Chondrocyte (in vitro differentiated cells): Measurements from ENCODE around the gene MARVELD2. TPM values are rescaled to one million over a fixed set of nuclear protein-coding genes. Genes with fewer than 3 reads are reported as not detected.
"Not testable (repeated sequence)": the region's sequence is repeated elsewhere in the genome, so short reads cannot be mapped to it uniquely, and the experiment has no call there.

ENCODE experiments used
- DNase-seq: peaks from one replicate; pipeline ENCODE4 v3.0.0; 2021; ENCODE audit warnings: mixed read lengths, low spot score
- H3K27ac Mint-ChIP-seq: one replicate; pipeline ENCODE4 v1.8.0; 2021; ENCODE audit warnings: mild to moderate bottlenecking, moderate library complexity, mixed read lengths; ENCODE audit not compliant: unreplicated experiment
- H3K27me3 Mint-ChIP-seq: 2 replicates; pipeline ENCODE4 v1.8.0; 2021; ENCODE audit warnings: low read depth, mixed read lengths
- H3K36me3 Mint-ChIP-seq: 2 replicates; pipeline ENCODE4 v1.8.0; 2021; ENCODE audit warnings: low read depth, mixed read lengths
- H3K4me1 Mint-ChIP-seq: 2 replicates; pipeline ENCODE4 v1.8.0; 2021; ENCODE audit warnings: low read depth, mild to moderate bottlenecking, mixed read lengths
- H3K4me3 Mint-ChIP-seq: one replicate; pipeline ENCODE4 v1.8.0; 2021; ENCODE audit warnings: mild to moderate bottlenecking, moderate library complexity, mixed read lengths; ENCODE audit not compliant: unreplicated experiment
- H3K9me3 Mint-ChIP-seq: 2 replicates; pipeline ENCODE4 v1.8.0; 2021; ENCODE audit warnings: low read depth, mixed read lengths
- total RNA-seq: library from RNA; stranded (reverse); gene quantifications from 3 replicates; pipeline ENCODE4 v1.2.1, GENCODE V29; 2021
- TF ChIP-seq, protein P1 (sequence below): fragments of 200-600 bp; sonication (generic); IDR thresholded peaks from 2 replicates; pipeline ENCODE4 v1.5.0; 2021; ENCODE audit warnings: antibody characterized with exemption, mild to moderate bottlenecking, moderate library complexity

MARVELD2 gene
- total RNA-seq, 1 donor from 2014 or later: 2.0 TPM

DNA sequence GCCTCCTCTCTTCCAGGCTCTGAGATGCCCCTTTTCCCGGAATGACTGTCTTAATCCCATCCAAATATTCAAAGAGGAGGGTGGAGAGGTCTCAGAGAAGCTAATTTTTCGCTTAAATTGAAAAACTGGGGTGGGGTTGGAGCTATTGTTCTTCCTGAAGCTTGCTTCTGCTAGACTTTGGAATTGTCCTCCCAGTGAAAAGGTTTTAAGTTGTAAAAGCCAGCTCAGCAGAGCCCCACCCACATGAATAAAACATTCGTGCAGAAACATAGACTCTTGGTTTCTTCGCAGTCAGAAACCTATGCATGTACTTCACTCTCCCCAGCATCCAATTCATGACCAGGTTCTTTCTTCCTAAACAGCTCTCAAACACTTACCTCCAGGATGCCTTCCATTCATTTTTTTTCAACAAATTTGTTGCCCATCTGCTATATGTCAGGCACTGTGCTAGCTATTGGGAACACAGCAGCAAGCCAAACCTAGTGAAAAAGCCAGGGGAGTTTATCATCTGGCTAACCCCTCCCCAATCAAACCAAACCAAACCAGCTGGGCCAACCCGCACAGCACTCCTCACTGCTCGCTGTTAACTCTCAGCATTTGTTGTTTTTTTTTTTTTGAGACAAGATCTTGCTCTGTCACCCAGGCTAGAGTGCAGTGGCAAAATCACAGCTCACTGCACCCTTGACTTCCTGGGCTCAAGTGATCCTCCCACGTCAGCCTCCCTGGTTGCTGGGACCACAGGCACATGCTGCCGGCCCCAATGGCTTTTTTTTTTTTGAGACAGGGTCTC, 39.7 kb downstream of the MARVELD2 start:
- DNase-seq: no peak
- H3K36me3 Mint-ChIP-seq: no peaks in the 10 kb centered on the region
- H3K9me3 Mint-ChIP-seq: no peaks in the 10 kb centered on the region
- H3K27me3 Mint-ChIP-seq: no peaks in the 10 kb centered on the region
- no peak overlapping the region for H3K27ac Mint-ChIP-seq
- TF ChIP-seq, protein P1, sequence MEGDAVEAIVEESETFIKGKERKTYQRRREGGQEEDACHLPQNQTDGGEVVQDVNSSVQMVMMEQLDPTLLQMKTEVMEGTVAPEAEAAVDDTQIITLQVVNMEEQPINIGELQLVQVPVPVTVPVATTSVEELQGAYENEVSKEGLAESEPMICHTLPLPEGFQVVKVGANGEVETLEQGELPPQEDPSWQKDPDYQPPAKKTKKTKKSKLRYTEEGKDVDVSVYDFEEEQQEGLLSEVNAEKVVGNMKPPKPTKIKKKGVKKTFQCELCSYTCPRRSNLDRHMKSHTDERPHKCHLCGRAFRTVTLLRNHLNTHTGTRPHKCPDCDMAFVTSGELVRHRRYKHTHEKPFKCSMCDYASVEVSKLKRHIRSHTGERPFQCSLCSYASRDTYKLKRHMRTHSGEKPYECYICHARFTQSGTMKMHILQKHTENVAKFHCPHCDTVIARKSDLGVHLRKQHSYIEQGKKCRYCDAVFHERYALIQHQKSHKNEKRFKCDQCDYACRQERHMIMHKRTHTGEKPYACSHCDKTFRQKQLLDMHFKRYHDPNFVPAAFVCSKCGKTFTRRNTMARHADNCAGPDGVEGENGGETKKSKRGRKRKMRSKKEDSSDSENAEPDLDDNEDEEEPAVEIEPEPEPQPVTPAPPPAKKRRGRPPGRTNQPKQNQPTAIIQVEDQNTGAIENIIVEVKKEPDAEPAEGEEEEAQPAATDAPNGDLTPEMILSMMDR: no peak
- no peak overlapping the region for H3K4me3 Mint-ChIP-seq
- peaks cover 3% of the 10 kb centered on the region for H3K4me1 Mint-ChIP-seq

DNA sequence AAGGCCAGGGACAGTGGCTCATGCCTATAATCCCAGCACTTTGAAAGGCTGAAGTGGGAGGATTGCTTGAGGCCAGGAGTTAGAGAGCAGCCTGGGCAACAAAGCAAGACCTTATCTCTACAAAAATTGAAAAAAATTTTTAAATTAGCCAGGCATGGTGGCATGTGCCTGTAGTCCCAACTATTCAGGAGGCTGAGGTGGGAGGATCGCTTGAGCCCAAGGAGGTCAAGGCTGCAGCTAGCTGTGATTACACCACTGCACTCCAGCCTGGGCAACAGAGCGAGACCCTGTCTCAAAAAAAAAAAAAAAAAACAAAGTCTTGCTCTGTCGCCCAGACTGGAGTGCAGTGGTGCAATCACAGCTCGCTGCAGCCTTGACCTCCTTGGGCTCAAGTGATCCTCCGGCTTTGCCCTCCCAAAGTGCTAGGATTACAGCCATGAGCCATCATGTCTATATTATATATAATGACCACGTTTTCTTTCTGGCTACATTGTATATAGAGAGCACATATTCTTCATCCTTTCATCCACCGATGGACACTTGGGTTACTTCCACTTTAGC, 40.6 kb downstream of the MARVELD2 start:
- H3K36me3 Mint-ChIP-seq, H3K4me1 Mint-ChIP-seq, H3K4me3 Mint-ChIP-seq, H3K27me3 Mint-ChIP-seq, H3K27ac Mint-ChIP-seq, H3K9me3 Mint-ChIP-seq, DNase-seq: not testable (repeated sequence)

DNA sequence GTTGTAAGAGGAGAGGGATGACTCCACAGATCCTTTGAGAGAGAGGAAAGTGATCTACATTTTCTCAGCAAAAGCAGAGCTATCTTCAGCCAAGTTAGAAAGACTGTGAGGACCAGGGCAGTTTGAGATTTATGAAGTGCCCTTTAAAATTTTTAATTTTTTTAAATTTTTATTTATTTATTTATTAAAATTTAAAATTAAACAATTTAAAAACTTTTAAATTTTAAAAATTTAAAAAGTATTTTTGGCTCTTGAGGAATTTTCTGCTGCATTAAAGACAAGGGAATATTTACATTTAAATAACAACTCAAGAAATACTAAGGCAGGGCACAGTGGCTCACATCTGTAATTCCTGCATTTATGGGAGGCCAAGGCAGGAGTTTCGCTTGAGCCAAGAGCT, 47.3 kb downstream of the MARVELD2 start:
- Mint-ChIP-seq H3K36me3 (no peaks in the 10 kb centered on the region), H3K27me3 (no peaks in the 10 kb centered on the region), H3K4me3 (no peak overlapping the region), H3K27ac (no peak overlapping the region), H3K9me3 (no peaks in the 10 kb centered on the region), H3K4me1 (no peaks in the 10 kb centered on the region)
- DNase-seq: no peak
- TF ChIP-seq, protein P1: no peak

DNA sequence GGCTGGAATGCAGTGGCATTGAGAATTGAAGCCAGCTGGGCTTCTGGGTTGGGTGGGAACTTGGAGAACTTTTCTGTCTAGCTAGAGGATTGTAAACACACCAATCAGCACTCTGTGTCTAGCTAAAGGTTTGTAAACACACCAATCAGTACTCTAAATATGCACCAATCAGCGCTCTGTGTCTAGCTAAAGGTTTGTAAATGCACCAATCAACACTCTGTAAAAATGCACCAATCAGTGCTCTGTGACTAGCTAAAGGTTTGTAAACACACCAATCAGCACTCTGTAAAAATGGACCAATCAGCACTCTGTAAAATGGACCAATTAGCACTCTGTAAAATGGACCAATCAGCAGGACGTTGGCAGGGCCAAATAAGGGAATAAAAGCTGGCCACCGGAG, 51.5 kb downstream of the MARVELD2 start:
- H3K36me3 Mint-ChIP-seq, H3K4me1 Mint-ChIP-seq, H3K4me3 Mint-ChIP-seq, DNase-seq, H3K27me3 Mint-ChIP-seq, H3K9me3 Mint-ChIP-seq, H3K27ac Mint-ChIP-seq: not testable (repeated sequence)

DNA sequence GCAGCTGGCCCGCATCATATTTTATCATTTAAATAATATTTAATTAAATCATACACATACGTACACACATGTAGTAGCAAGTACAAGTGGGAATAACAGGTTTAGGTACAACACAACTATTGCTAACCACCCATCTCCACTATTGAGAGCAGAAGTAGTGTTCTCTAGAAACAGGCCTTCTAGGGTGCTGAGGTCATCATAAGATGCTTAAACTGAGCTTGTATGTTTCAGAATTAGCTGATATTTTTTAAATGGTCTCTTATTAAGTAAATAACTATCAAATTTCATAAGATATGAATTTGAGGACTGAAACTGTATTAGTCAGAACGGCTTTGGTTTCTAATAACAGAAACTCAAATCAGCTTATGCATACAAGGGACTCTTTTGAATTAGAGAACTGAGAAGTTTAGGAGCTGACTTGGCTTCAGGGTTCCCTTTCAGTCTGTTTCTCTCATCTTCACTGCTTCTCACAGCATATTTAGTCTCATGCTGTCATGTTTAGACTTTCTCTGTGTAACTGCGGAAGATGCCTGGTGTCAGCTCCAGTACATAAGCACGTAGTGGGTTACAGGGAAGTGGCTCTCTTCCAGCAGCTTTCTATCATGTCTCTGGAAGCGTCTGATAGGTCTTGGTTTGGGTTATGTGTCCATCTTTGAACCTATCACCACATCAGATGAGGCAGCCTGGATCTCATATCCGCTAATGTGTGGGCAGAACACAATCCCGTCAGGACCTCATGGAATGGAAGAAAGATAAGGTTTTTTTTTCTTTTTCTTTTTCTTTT, 52.7 kb downstream of the MARVELD2 start:
- H3K4me3 Mint-ChIP-seq: no peak overlapping the region
- no peaks in the 10 kb centered on the region for H3K27me3 Mint-ChIP-seq
- H3K27ac Mint-ChIP-seq: no peak overlapping the region
- no peaks in the 10 kb centered on the region for H3K36me3 Mint-ChIP-seq
- no peak for DNase-seq
- H3K4me1 Mint-ChIP-seq: no peaks in the 10 kb centered on the region
- no peaks in the 10 kb centered on the region for H3K9me3 Mint-ChIP-seq
- TF ChIP-seq, protein P1: no peak

DNA sequence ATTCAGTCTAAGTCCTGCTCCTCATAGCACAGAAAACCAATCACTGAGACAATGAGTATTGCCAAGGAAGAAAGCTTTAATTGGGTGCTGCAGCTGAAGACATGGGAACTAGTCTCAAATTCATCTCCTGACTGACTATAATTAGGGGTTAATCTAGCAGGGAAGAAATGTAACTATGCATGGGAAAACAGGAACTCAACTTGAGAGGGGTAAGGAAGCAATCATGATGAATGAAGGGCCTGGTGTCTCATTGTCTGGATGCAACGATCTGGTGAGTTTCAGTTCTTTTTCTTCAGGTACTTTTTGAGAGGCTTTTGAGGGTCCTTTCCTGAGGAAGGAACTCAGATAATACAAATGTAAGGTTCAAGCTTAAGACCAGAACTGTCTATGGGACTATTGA, 53.7 kb downstream of the MARVELD2 start:
- no peak for DNase-seq
- Mint-ChIP-seq H3K9me3 (no peaks in the 10 kb centered on the region), H3K27me3 (no peaks in the 10 kb centered on the region)

DNA sequence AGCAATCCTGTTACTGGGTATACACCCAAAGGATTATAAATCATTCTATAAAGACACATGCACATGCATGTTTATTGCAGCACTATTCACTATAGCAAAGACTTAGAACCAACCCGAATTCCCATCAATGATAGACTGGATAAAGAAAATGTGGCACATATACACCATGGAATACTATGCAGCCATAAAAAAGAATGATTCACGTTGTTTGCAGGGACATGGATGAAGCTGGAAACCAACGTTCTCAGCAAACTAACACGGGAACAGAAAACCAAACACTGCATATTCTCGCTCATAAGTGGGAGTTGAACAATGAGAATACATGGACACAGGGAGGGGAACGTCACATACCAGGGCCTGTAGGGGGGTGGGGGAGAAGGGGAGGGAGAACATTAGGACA, 56.6 kb downstream of the MARVELD2 start:
- not testable (repeated sequence) for H3K9me3 Mint-ChIP-seq, H3K4me1 Mint-ChIP-seq, H3K27me3 Mint-ChIP-seq, DNase-seq, H3K27ac Mint-ChIP-seq, H3K4me3 Mint-ChIP-seq, H3K36me3 Mint-ChIP-seq

More for the DNA sequence above, 53.7 kb downstream of the MARVELD2 start:
- H3K36me3 Mint-ChIP-seq: no peaks in the 10 kb centered on the region
- no peaks in the 10 kb centered on the region for H3K4me1 Mint-ChIP-seq
- TF ChIP-seq, protein P1: no peak
- no peak overlapping the region for H3K4me3 Mint-ChIP-seq
- no peak overlapping the region for H3K27ac Mint-ChIP-seq

DNA sequence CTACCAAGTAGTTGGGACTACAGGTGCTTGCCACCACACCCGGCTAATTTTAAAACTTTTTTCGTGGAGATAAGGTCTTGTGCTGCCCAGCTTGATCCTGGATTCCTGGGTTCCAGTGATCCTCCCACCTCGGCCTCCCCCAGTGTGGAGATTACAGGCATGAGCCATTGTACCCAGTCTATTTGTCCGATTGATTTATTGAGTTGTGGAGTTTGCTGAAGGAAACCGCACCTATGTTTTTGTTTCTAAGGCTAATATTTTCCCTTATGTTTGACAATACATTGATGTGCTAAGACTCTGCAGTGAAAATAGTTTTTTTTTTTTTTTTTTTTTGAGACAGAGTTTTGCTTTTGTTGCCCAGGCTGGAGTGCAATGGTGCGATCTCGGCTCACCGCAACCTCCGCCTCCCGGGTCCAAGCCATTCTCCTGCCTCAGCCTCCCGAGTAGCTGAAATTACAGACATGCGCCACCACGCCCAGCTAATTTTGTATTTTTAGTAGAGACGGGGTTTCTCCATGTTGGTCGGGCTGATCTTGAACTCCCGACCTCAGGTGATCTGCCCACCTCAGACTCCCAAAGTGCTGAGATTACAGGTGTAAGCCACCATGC, 57.7 kb downstream of the MARVELD2 start:
- not testable (repeated sequence) for H3K27me3 Mint-ChIP-seq, H3K9me3 Mint-ChIP-seq

More for the DNA sequence above, 57.7 kb downstream of the MARVELD2 start:
- not testable (repeated sequence) for H3K4me3 Mint-ChIP-seq, DNase-seq, H3K4me1 Mint-ChIP-seq, H3K27ac Mint-ChIP-seq, H3K36me3 Mint-ChIP-seq
